ENCODE data around the gene SNX32. TPM values are rescaled to one million over a fixed set of nuclear protein-coding genes. Genes with fewer than 3 reads are reported as not detected.

The SNX32 gene
- total and polyA plus RNA-seq, 9 of the 15 experiments (the other 6 are each of a cell fraction or from before 2014, with no cell fraction given) = 0.03 TPM; not detected in 7

DNA sequence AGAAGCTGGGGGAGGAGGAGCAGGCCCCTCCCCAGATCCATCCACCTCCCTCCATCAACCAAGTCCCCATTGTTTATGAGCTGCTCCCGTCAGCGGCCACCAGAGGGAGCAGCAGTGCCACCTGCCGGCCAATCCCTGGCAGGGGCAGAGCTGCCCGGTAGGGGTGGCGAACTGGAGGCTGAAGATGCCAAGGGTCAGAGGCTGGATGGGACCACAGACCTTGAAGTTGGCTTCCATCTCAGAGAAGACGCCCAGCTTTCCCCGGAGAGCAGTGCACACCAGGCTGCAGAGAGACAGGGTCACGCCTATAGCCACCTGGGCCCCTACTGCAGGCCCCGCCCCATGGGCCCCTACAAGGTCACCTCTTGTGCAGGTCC is 50.9 kb downstream of the SNX32 start (continued):
- TF ChIP-seq RBBP5 (IDR thresholded peaks at IDR 0.05; ENCODE audit: borderline replicate concordance, insufficient read depth, low read length, poor library complexity, severe bottlenecking) (no peak), TBL1XR1 (IDR thresholded peaks at IDR 0.05; ENCODE audit: low read length in 2 of 2) (no peak), GABPA (tag; conservative IDR thresholded peaks at IDR 0.05; ENCODE audit: low read depth) (no peak), NFYB (IDR thresholded peaks at IDR 0.05; ENCODE audit: extremely low read depth, insufficient read length) (peak; percentile 29), MCM2 (IDR thresholded peaks at IDR 0.05; ENCODE audit: low read depth) (no peak), GABPB1 (CRISPR knock-in tag; IDR thresholded peaks at IDR 0.05) (peak; percentile 59), SIN3B (IDR thresholded peaks at IDR 0.05; ENCODE audit: low read depth) (peak; percentile 44; the same call in 1 of the 2 replicates), KDM5B (IDR thresholded peaks at IDR 0.05; ENCODE audit: insufficient replicate concordance, low read depth, low read length) (no peak), PHF21A (IDR thresholded peaks at IDR 0.05; ENCODE audit: borderline replicate concordance, low read depth) (no peak), NFATC3 (IDR thresholded peaks at IDR 0.05) (no peak), ZBTB7A (IDR thresholded peaks at IDR 0.05; ENCODE audit: borderline replicate concordance, control insufficient read depth, low read depth, low read length) (peak; percentile 38; the same call in 1 of the 2 replicates), DDX20 (tag; IDR thresholded peaks at IDR 0.05; ENCODE audit: low read depth) (no peak), ZNF282 (CRISPR knock-in tag; IDR thresholded peaks at IDR 0.05) (no peak), HNRNPK (IDR thresholded peaks at IDR 0.05; ENCODE audit: low read depth, low read length, poor library complexity, severe bottlenecking) (no peak), ZNF696 (CRISPR knock-in tag; conservative IDR thresholded peaks at IDR 0.05) (no peak), RAD51 (IDR thresholded peaks at IDR 0.05; ENCODE audit: borderline replicate concordance, low read depth) (no peak), MAFF (IDR thresholded peaks at IDR 0.05; ENCODE audit: low read length) (no peak)
- TF ChIP-seq, protein P1, sequence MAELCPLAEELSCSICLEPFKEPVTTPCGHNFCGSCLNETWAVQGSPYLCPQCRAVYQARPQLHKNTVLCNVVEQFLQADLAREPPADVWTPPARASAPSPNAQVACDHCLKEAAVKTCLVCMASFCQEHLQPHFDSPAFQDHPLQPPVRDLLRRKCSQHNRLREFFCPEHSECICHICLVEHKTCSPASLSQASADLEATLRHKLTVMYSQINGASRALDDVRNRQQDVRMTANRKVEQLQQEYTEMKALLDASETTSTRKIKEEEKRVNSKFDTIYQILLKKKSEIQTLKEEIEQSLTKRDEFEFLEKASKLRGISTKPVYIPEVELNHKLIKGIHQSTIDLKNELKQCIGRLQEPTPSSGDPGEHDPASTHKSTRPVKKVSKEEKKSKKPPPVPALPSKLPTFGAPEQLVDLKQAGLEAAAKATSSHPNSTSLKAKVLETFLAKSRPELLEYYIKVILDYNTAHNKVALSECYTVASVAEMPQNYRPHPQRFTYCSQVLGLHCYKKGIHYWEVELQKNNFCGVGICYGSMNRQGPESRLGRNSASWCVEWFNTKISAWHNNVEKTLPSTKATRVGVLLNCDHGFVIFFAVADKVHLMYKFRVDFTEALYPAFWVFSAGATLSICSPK (IDR thresholded peaks at IDR 0.05; ENCODE audit: borderline replicate concordance) = no peak
- TF ChIP-seq, protein P2, sequence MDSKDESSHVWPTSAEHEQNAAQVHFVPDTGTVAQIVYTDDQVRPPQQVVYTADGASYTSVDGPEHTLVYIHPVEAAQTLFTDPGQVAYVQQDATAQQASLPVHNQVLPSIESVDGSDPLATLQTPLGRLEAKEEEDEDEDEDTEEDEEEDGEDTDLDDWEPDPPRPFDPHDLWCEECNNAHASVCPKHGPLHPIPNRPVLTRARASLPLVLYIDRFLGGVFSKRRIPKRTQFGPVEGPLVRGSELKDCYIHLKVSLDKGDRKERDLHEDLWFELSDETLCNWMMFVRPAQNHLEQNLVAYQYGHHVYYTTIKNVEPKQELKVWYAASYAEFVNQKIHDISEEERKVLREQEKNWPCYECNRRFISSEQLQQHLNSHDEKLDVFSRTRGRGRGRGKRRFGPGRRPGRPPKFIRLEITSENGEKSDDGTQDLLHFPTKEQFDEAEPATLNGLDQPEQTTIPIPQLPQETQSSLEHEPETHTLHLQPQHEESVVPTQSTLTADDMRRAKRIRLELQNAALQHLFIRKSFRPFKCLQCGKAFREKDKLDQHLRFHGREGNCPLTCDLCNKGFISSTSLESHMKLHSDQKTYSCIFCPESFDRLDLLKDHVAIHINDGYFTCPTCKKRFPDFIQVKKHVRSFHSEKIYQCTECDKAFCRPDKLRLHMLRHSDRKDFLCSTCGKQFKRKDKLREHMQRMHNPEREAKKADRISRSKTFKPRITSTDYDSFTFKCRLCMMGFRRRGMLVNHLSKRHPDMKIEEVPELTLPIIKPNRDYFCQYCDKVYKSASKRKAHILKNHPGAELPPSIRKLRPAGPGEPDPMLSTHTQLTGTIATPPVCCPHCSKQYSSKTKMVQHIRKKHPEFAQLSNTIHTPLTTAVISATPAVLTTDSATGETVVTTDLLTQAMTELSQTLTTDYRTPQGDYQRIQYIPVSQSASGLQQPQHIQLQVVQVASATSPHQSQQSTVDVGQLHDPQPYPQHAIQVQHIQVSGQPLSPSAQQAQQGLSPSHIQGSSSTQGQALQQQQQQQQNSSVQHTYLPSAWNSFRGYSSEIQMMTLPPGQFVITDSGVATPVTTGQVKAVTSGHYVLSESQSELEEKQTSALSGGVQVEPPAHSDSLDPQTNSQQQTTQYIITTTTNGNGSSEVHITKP (IDR thresholded peaks at IDR 0.05; ENCODE audit: partially characterized antibody) = peak; percentile 46
- TF ChIP-seq, protein P3, sequence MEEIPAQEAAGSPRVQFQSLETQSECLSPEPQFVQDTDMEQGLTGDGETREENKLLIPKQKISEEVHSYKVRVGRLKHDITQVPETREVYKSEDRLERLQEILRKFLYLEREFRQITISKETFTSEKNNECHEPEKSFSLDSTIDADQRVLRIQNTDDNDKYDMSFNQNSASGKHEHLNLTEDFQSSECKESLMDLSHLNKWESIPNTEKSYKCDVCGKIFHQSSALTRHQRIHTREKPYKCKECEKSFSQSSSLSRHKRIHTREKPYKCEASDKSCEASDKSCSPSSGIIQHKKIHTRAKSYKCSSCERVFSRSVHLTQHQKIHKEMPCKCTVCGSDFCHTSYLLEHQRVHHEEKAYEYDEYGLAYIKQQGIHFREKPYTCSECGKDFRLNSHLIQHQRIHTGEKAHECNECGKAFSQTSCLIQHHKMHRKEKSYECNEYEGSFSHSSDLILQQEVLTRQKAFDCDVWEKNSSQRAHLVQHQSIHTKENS (CRISPR knock-in tag; IDR thresholded peaks at IDR 0.05) = no peak
- TF ChIP-seq, protein P4, sequence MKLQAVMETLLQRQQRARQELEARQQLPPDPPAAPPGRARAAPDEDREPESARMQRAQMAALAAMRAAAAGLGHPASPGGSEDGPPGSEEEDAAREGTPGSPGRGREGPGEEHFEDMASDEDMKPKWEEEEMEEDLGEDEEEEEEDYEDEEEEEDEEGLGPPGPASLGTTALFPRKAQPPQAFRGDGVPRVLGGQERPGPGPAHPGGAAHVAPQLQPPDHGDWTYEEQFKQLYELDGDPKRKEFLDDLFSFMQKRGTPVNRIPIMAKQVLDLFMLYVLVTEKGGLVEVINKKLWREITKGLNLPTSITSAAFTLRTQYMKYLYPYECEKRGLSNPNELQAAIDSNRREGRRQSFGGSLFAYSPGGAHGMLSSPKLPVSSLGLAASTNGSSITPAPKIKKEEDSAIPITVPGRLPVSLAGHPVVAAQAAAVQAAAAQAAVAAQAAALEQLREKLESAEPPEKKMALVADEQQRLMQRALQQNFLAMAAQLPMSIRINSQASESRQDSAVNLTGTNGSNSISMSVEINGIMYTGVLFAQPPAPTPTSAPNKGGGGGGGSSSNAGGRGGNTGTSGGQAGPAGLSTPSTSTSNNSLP (IDR thresholded peaks at IDR 0.05; ENCODE audit: borderline replicate concordance, low read depth, low read length) = no peak
